ENCODE measurements around the gene IRF9. TPM values are rescaled to one million over a fixed set of nuclear protein-coding genes. Genes with fewer than 3 reads are reported as not detected.

Gene IRF9
- total RNA-seq, 4 donors from 2014 or later = 6.5 to 36.7 (median 11.9) TPM

DNA sequence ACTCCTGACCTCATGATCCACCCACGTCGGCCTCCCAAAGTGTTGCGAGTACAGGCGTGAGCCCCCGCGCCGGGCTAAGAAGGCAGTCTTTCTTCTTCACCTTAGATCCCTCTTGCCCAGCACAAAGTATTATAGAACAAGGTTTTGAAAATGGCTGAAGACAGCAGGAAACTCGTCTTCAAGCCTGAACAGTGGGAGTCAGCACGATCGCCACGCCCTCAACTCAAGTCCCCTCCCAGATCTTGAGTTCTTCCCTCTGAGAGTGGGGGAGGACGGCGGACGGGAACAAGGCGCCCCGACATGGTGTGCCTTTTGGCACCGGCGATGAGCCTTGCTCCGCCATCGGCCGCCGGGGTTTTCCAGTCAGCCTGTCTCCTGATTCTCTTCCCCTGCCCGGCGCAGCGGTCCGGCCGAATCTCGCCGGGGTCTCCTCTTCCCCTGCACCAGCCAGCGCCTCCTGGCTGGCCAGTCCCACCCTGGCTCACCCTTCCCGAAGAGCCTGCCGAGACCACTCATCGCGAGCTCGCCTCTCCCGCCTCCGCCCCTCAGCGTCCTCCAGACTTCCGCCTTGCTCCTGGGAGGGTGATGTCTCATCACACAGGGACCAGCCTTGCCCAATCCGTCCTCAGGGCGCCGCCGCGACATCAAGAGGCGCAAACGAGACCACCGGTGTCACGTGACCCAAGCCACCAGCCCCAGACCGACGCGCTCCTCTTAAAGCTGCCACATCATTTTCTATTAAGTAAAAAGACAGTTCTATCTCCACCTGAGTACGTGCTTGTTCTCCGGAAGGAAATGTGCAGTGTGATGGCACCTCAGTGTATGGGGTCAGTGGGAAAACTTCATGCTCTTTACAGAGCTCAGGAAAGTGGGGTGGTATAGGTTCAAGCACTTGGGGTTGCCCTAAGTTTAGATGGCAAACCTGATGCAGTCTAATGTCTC, 52.1 kb downstream of the IRF9 start, which contains the start of gene CHMP4A:
Gene CHMP4A, minus strand, starts transcription at position 565 of the 942 bp plus-strand sequence. Its CDS starts 49 bp downstream, at position 516.
- peaks cover 5 to 44% of the 10 kb centered on the region in 2 donors for H3K36me3 ChIP-seq
- H3K9me3 ChIP-seq = no peaks in the 10 kb centered on the region
- intact Hi-C loops (cut with DNase I; ENCODE audit: low total_unique reads) = no loop called here
- DNase-seq (peak; percentile 93 to 97), ATAC-seq (peak; percentile 89 to 92)
- H3K27me3 ChIP-seq = no peaks in the 10 kb centered on the region
- in situ Hi-C loops (cut with MboI; ENCODE audit: low sequenced_read_pairs in 4 of 4) = no loop called here
- peaks cover 28 to 29% of the 10 kb centered on the region in 2 donors for H3K4me1 ChIP-seq
- peak; percentile 83 to 93 for TF ChIP-seq POLR2A (IDR thresholded peaks at IDR 0.05)
- peak in 3 of 5 experiments; percentile 11 to 44 (median 38) for TF ChIP-seq CTCF (IDR thresholded peaks at IDR 0.05 in 4 of 5, conservative IDR thresholded peaks at IDR 0.05 in 1 of 5)
- H3K4me3 ChIP-seq = peak within 1 kb of the TSS; percentile 73 to 93 (median 87)
- H3K27ac ChIP-seq = peak within 1 kb of the TSS; percentile 91 to 96 (median 94)

- Histone ChIP-seq H3K4me1 (peaks cover 28 to 29% of the 10 kb centered on the region in 2 donors), H3K9me3 (no peaks in the 10 kb centered on the region), H3K27ac (peak overlapping the region; percentile 91 to 96 (median 94)), H3K36me3 (peaks cover 0 to 40% of the 10 kb centered on the region in 2 donors), H3K27me3 (no peaks in the 10 kb centered on the region), H3K4me3 (peak overlapping the region; percentile 73 to 93 (median 87))
- no peak for TF ChIP-seq POLR2A (IDR thresholded peaks at IDR 0.05)
- TF ChIP-seq CTCF (IDR thresholded peaks at IDR 0.05 in 4 of 5, conservative IDR thresholded peaks at IDR 0.05 in 1 of 5) = no peak
- intact Hi-C loops (cut with DNase I; ENCODE audit: low total_unique reads) (loop anchor here (2.0 kb wide), 1 partner anchor 19 kb away; the partner anchor contains the start of gene TM9SF1), in situ Hi-C loops (cut with MboI; ENCODE audit: low sequenced_read_pairs in 4 of 4) (no loop called here)
- ATAC-seq (no peak), DNase-seq (no peak)
Measured at GRCh38 chr14:24213866-24214662, 53.0 kb downstream of the IRF9 start.

DNA sequence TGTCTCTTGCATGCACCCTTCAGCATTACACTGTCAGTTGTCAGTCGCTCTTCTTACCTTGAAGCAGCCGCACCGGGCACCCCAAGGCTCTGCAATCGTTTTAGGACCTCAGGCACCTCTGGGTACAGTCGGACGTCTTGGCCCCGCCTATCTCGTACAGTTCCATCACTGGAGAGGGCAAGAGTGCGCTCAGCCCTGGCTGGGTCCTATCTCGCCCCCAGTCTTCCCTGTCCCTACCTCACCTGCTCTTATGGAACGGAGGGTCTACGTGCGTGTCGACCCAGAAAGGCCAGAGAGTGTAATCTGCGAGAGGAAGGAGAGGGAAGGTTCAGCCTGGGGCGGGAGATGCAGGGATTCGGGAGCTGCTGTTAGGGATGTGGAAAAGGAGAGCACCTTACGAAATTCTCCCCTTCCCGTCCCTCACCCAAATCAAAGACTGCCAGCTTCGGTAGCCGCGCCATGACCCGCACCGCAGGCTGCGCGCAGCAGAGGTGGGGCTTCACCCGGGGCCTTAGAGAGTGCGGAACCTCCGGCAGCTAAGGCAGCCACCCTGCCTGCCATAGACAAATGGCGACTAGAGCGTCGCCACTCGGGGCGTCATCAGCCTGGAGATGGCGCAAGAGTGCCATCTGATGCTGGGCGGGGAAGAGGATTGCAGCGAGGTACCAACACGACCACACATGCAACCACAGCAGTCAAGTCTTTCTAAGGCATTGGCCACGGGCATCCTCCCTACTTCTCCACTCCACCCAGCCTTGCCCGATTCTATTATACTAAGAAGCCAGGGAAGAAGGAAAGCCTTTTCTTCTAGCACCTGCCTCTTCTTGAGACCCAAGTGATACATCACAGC, 54.7 kb downstream of the IRF9 start, which contains the start of gene MDP1:
Gene MDP1, minus strand, starts transcription at position 572 of the 850 bp plus-strand sequence. Its CDS starts 111 bp downstream, at position 461.
- intact Hi-C loops (cut with DNase I; ENCODE audit: low total_unique reads) = loop anchor here (1.0 to 2.0 kb wide), 2 partner anchors 21 to 27 kb away; partner anchors contain the start of genes TINF2 and TM9SF1

More for the DNA sequence above, 54.7 kb downstream of the IRF9 start, which contains the start of gene MDP1:
- ATAC-seq = peak; percentile 78 to 81
- no peaks in the 10 kb centered on the region for H3K27me3 ChIP-seq
- peak within 1 kb of the TSS; percentile 70 to 87 (median 76) for H3K4me3 ChIP-seq
- TF ChIP-seq CTCF (IDR thresholded peaks at IDR 0.05 in 4 of 5, conservative IDR thresholded peaks at IDR 0.05 in 1 of 5) = peak in 3 of 5 experiments; percentile 30 to 60 (median 45)
- peak; percentile 68 to 84 for TF ChIP-seq POLR2A (IDR thresholded peaks at IDR 0.05)
- peaks cover 28 to 29% of the 10 kb centered on the region in 2 donors for H3K4me1 ChIP-seq
- peak within 1 kb of the TSS; percentile 83 to 94 (median 91) for H3K27ac ChIP-seq
- in situ Hi-C loops (cut with MboI; ENCODE audit: low sequenced_read_pairs in 4 of 4) = no loop called here
- DNase-seq = peak; percentile 64 to 82
- H3K36me3 ChIP-seq = peaks cover 0 to 23% of the 10 kb centered on the region in 2 donors
- H3K9me3 ChIP-seq = no peaks in the 10 kb centered on the region

Small RNAs within 50 kb of the gene (microRNA-seq; reads per million reads assigned to microRNA genes)
- gene MIR7703 (ENCODE audit: borderline replicate concordance in 2 of 2) = 0 to 1.2 reads per million in 2 donors

Other genes with a start within 250 kb of the IRF9 start
- gene DHRS4, start 207.5 kb upstream of the IRF9 start, total RNA-seq = 10 to 100 TPM; 26.0 to 56.2 (median 44.1) TPM
- gene DHRS4L2, start 172.3 kb upstream of the IRF9 start, total RNA-seq = 10 to 100 TPM; 12.1 to 40.2 (median 25.0) TPM
- under 1 TPM in 2 of 4 donors, not detected in 2; 0.04 to 0.31 TPM for gene CARMIL3, start 109.3 kb upstream of the IRF9 start, total RNA-seq
- not detected for gene CPNE6, start 89.7 kb upstream of the IRF9 start, total RNA-seq
- 1 to 10 TPM; 1.9 to 9.8 (median 3.6) TPM for gene PCK2, start 67.0 kb upstream of the IRF9 start, total RNA-seq
- 100 to 1,000 TPM in 1 of 4 donors, 10 to 100 TPM in 3; 52.4 to 113 (median 88.7) TPM for gene DCAF11, start 46.5 kb upstream of the IRF9 start, total RNA-seq
- 1 to 10 TPM in 3 of 4 donors, under 1 TPM in 1; 0.82 to 4.5 (median 2.4) TPM for gene NRL, start 46.3 kb upstream of the IRF9 start, total RNA-seq
- gene FITM1, start 30.6 kb upstream of the IRF9 start, total RNA-seq = 10 to 100 TPM; 45.3 to 91.3 (median 65.4) TPM
- gene PSME1, start 25.1 kb upstream of the IRF9 start, total RNA-seq = 100 to 1,000 TPM in 2 of 4 donors, 10 to 100 TPM in 2; 63.3 to 158 (median 87.5) TPM
- gene EMC9, start 19.7 kb upstream of the IRF9 start, total RNA-seq = 10 to 100 TPM; 13.6 to 18.8 (median 16.3) TPM
- 10 to 100 TPM; 13.7 to 53.2 (median 21.5) TPM for gene PSME2, start 14.7 kb upstream of the IRF9 start, total RNA-seq
- gene RNF31, start 13.8 kb upstream of the IRF9 start, total RNA-seq = 100 to 1,000 TPM in 1 of 4 donors, 10 to 100 TPM in 3; 63.3 to 140 (median 82.4) TPM
- gene REC8, start 10.8 kb downstream of the IRF9 start, total RNA-seq = 1 to 10 TPM in 1 of 4 donors, under 1 TPM in 2, not detected in 1; 0.27 to 3.1 (median 0.82) TPM
- gene IPO4, start 27.6 kb downstream of the IRF9 start, total RNA-seq = 10 to 100 TPM; 35.7 to 73.2 (median 55.4) TPM
- 10 to 100 TPM; 31.4 to 46.4 (median 36.7) TPM for gene TM9SF1, start 34.2 kb downstream of the IRF9 start, total RNA-seq
- not detected for gene TSSK4, start 44.4 kb downstream of the IRF9 start, total RNA-seq
- gene CHMP4A, start 52.2 kb downstream of the IRF9 start, total RNA-seq = 10 to 100 TPM; 13.6 to 29.8 (median 20.7) TPM
- gene MDP1, start 54.8 kb downstream of the IRF9 start, total RNA-seq = 10 to 100 TPM in 3 of 4 donors, 1 to 10 TPM in 1; 6.7 to 19.2 (median 13.9) TPM
- gene NEDD8, start 71.1 kb downstream of the IRF9 start, total RNA-seq = 100 to 1,000 TPM; 141 to 178 (median 162) TPM
- gene GMPR2, start 71.7 kb downstream of the IRF9 start, total RNA-seq = 10 to 100 TPM; 15.4 to 44.8 (median 27.4) TPM
- 10 to 100 TPM; 41.4 to 77.1 (median 50.7) TPM for gene TINF2, start 81.4 kb downstream of the IRF9 start, total RNA-seq
- under 1 TPM in 1 of 4 donors, not detected in 3; 0.20 TPM for gene TGM1, start 101.9 kb downstream of the IRF9 start, total RNA-seq
- gene RABGGTA, start 110.3 kb downstream of the IRF9 start, total RNA-seq = 10 to 100 TPM; 20.9 to 32.8 (median 28.0) TPM
- 10 to 100 TPM in 2 of 4 donors, 1 to 10 TPM in 2; 1.9 to 12.2 (median 8.2) TPM for gene DHRS1, start 138.5 kb downstream of the IRF9 start, total RNA-seq
- 10 to 100 TPM; 27.2 to 43.5 (median 32.2) TPM for gene NOP9, start 138.6 kb downstream of the IRF9 start, total RNA-seq
- gene CIDEB, start 146.7 kb downstream of the IRF9 start, total RNA-seq = 1 to 10 TPM in 1 of 4 donors, under 1 TPM in 3; 0.39 to 1.5 (median 0.88) TPM
- gene LTB4R2, start 148.9 kb downstream of the IRF9 start, total RNA-seq = 1 to 10 TPM in 2 of 4 donors, under 1 TPM in 2; 0.39 to 3.3 (median 2.0) TPM
- 1 to 10 TPM in 2 of 4 donors, under 1 TPM in 2; 0.13 to 2.2 (median 0.75) TPM for gene LTB4R, start 150.2 kb downstream of the IRF9 start, total RNA-seq
- 10 to 100 TPM in 1 of 4 donors, 1 to 10 TPM in 3; 7.9 to 16.6 (median 8.7) TPM for gene ADCY4, start 173.8 kb downstream of the IRF9 start, total RNA-seq
- 1 to 10 TPM in 2 of 4 donors, under 1 TPM in 2; 0.66 to 1.6 (median 0.97) TPM for gene RIPK3, start 178.7 kb downstream of the IRF9 start, total RNA-seq
- 10 to 100 TPM in 1 of 4 donors, 1 to 10 TPM in 3; 4.6 to 13.2 (median 7.5) TPM for gene NFATC4, start 206.9 kb downstream of the IRF9 start, total RNA-seq
- 1 to 10 TPM in 3 of 4 donors, under 1 TPM in 1; 0.87 to 3.7 (median 2.1) TPM for gene NYNRIN, start 237.7 kb downstream of the IRF9 start, total RNA-seq